DOHH2 (cell line): ENCODE results near the gene P2RX6.

Experiments
- H3F3A ChIP-seq: fragments of 200-600 bp; sonication (generic), shearing (Covaris generic); 2 replicates; pipeline ENCODE4 v1.6.0; 2016; ENCODE audit warnings: antibody characterized with exemption, mild to moderate bottlenecking; ENCODE audit not compliant: control insufficient read depth, insufficient read depth
- H3K27ac ChIP-seq: fragments of 200-600 bp; sonication (generic); 2 replicates; pipeline ENCODE4 v1.5.1; 2014; ENCODE audit warnings: low read depth, mild to moderate bottlenecking, low read length, moderate library complexity
- H3K27me3 ChIP-seq: fragments of 200-600 bp; sonication (generic); 2 replicates; pipeline ENCODE4 v1.6.1; 2014; ENCODE audit warnings: mild to moderate bottlenecking, low read length, mixed read lengths; ENCODE audit not compliant: control insufficient read depth
- H3K36me3 ChIP-seq: fragments of 200-600 bp; sonication (generic); 2 replicates; pipeline ENCODE4 v1.6.1; 2014; ENCODE audit warnings: mild to moderate bottlenecking, low read length, moderate library complexity, mixed read lengths; ENCODE audit not compliant: control insufficient read depth
- H3K4me1 ChIP-seq: fragments of 200-600 bp; sonication (generic); 2 replicates; pipeline ENCODE4 v1.6.1; 2014; ENCODE audit warnings: mild to moderate bottlenecking, low read length, mixed read lengths; ENCODE audit not compliant: control insufficient read depth
- H3K4me2 ChIP-seq: fragments of 200-600 bp; sonication (generic); 2 replicates; pipeline ENCODE4 v1.6.0; 2014; ENCODE audit warnings: mild to moderate bottlenecking, low read length, moderate library complexity
- H3K4me3 ChIP-seq: fragments of 200-600 bp; sonication (generic); 2 replicates; pipeline ENCODE4 v1.5.1; 2014; ENCODE audit warnings: mild to moderate bottlenecking, low read length, mixed read lengths
- H3K79me2 ChIP-seq: fragments of 200-600 bp; sonication (generic); 2 replicates; pipeline ENCODE4 v1.6.1; 2014; ENCODE audit warnings: mild to moderate bottlenecking, low read length, mixed read lengths; ENCODE audit not compliant: control insufficient read depth
- H3K9me2 ChIP-seq: fragments of 200-600 bp; sonication (generic); replicated peaks from 2 replicates; pipeline ENCODE4 v1.6.1; 2014; ENCODE audit warnings: mild to moderate bottlenecking, low read length, mixed read lengths; ENCODE audit not compliant: control insufficient read depth
- H3K9me3 ChIP-seq: fragments of 200-600 bp; sonication (generic); 2 replicates; pipeline ENCODE4 v1.6.1; 2014; ENCODE audit warnings: antibody characterized with exemption, low read length, mixed read lengths; ENCODE audit not compliant: control insufficient read depth, insufficient read depth
- H4K20me1 ChIP-seq: fragments of 200-600 bp; sonication (generic); 2 replicates; pipeline ENCODE4 v1.6.0; 2014; ENCODE audit warnings: low read depth, mild to moderate bottlenecking, antibody characterized with exemption, low read length, moderate library complexity; ENCODE audit not compliant: control insufficient read depth, insufficient read depth
- CTCF ChIP-seq: fragments of 200-600 bp; sonication (generic); IDR thresholded peaks from one replicate; pipeline ENCODE4 v1.5.1; 2014; ENCODE audit warnings: antibody characterized with exemption, mild to moderate bottlenecking, low read depth, low read length; ENCODE audit not compliant: poor library complexity, severe bottlenecking
- EZH2phosphoT487 ChIP-seq: fragments of 200-600 bp; sonication (generic); IDR thresholded peaks from 2 replicates; pipeline ENCODE4 v1.6.1; 2017; ENCODE audit warnings: borderline replicate concordance, mild to moderate bottlenecking, antibody characterized with exemption, low read length, moderate library complexity, mixed read lengths

P2RX6 gene

GRCh38 chr22:21054046-21054713 lies 39.2 kb downstream of the P2RX6 start:
- H3K9me2 ChIP-seq = no peaks in the 10 kb centered on the region
- H4K20me1 ChIP-seq = no peaks in the 10 kb centered on the region
- no peaks in the 10 kb centered on the region for H3K36me3 ChIP-seq
- no peak overlapping the region for H3K4me3 ChIP-seq
- no peak overlapping the region for H3K4me2 ChIP-seq
- H3K9me3 ChIP-seq = no peaks in the 10 kb centered on the region
- H3K27me3 ChIP-seq = peaks cover 11% of the 10 kb centered on the region
- H3K4me1 ChIP-seq = peaks cover 23% of the 10 kb centered on the region
- H3K79me2 ChIP-seq = no peaks in the 10 kb centered on the region
- no peak overlapping the region for H3K27ac ChIP-seq
- no peaks in the 10 kb centered on the region for H3F3A ChIP-seq
- TF ChIP-seq EZH2phosphoT487 (no peak), CTCF (no peak)

- H3K9me2 ChIP-seq = no peaks in the 10 kb centered on the region
- no peaks in the 10 kb centered on the region for H3K79me2 ChIP-seq
- H3K4me2 ChIP-seq = peak overlapping the region; percentile 57
- peaks cover 11% of the 10 kb centered on the region for H3K27me3 ChIP-seq
- no peak overlapping the region for H3K4me3 ChIP-seq
- H3K4me1 ChIP-seq = peaks cover 23% of the 10 kb centered on the region
- H3F3A ChIP-seq = no peaks in the 10 kb centered on the region
- no peaks in the 10 kb centered on the region for H3K9me3 ChIP-seq
- H3K36me3 ChIP-seq = no peaks in the 10 kb centered on the region
- no peak overlapping the region for H3K27ac ChIP-seq
- H4K20me1 ChIP-seq = no peaks in the 10 kb centered on the region
- TF ChIP-seq EZH2phosphoT487 (no peak), CTCF (no peak)
These were observed 40.0 kb downstream of the P2RX6 start for GRCh38 chr22:21054714-21055563.

- Histone ChIP-seq H3F3A (no peaks in the 10 kb centered on the region), H3K27me3 (peaks cover 11% of the 10 kb centered on the region), H3K4me1 (peaks cover 23% of the 10 kb centered on the region), H3K4me3 (peak overlapping the region; percentile 24; the same call in 1 of the 2 replicates), H3K79me2 (no peaks in the 10 kb centered on the region), H4K20me1 (no peaks in the 10 kb centered on the region), H3K9me2 (no peaks in the 10 kb centered on the region), H3K27ac (no peak overlapping the region), H3K9me3 (no peaks in the 10 kb centered on the region), H3K36me3 (no peaks in the 10 kb centered on the region), H3K4me2 (peak overlapping the region; percentile 57)
- TF ChIP-seq EZH2phosphoT487 (no peak), CTCF (no peak)
These were observed 40.5 kb downstream of the P2RX6 start for GRCh38 chr22:21055564-21055834.
